ENCODE data around the gene ZNF367.

Gene ZNF367

DNA sequence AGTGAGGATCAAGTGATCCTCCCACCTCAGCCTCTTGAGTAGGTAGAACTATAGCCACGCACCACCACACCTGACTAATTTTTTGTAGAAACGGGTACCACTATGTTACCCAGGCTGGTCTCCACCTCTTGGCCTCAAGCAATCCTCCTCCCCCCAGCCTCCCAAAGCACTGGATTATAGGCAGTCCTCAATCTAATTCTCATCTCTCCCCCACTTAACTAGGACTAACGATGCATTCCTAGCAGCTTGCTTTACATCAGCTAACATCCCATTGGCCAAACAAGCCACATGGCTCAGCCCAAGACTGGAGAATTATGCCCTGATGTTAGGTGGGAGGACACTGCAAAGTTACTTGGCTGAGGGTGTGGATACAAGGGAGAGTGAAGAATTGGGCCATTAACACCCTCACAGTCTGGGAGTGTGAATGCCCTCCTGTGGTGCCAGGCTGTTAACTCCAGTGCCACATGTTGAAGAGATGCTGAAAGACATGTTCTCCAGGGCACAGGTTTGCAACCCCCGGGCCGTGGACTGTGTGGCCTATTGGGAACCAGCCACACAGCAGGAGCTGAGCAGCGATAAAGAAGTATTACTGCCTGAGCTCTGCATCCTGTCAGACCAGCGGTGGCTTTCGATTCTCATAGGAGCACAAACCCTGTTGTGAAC is 5.3 kb upstream of the ZNF367 start:
- Histone ChIP-seq H3K4me3 (ENCODE audit: low read depth, low read length, poor library complexity, severe bottlenecking) (no peak overlapping the region), H3K4me1 (ENCODE audit: insufficient read depth, low read length, severe bottlenecking) (peaks cover 19% of the 10 kb centered on the region), H3K79me2 (ENCODE audit: insufficient read depth, low read length) (no peaks in the 10 kb centered on the region), H3K27ac (ENCODE audit: low read depth, low read length, poor library complexity, severe bottlenecking) (no peak overlapping the region), H2AFZ (ENCODE audit: low read length) (no peak overlapping the region), H3K9ac (ENCODE audit: low read length) (no peak overlapping the region), H3K9me2 (ENCODE audit: low read depth, low read length) (no peaks in the 10 kb centered on the region), H3F3A (ENCODE audit: insufficient read depth, low read length) (no peaks in the 10 kb centered on the region), H3K4me2 (ENCODE audit: low read length) (no peak overlapping the region), H3K36me3 (ENCODE audit: insufficient read depth, low read length) (no peaks in the 10 kb centered on the region), H3K27me3 (ENCODE audit: insufficient read depth, low read length) (no peaks in the 10 kb centered on the region), H3K9me3 (ENCODE audit: low read length) (no peaks in the 10 kb centered on the region), H4K20me1 (ENCODE audit: insufficient read depth, low read length) (no peaks in the 10 kb centered on the region)
- TF ChIP-seq EZH2 (IDR thresholded peaks at IDR 0.05; ENCODE audit: borderline replicate concordance, low read length), result no peak
- TF ChIP-seq, protein P1, sequence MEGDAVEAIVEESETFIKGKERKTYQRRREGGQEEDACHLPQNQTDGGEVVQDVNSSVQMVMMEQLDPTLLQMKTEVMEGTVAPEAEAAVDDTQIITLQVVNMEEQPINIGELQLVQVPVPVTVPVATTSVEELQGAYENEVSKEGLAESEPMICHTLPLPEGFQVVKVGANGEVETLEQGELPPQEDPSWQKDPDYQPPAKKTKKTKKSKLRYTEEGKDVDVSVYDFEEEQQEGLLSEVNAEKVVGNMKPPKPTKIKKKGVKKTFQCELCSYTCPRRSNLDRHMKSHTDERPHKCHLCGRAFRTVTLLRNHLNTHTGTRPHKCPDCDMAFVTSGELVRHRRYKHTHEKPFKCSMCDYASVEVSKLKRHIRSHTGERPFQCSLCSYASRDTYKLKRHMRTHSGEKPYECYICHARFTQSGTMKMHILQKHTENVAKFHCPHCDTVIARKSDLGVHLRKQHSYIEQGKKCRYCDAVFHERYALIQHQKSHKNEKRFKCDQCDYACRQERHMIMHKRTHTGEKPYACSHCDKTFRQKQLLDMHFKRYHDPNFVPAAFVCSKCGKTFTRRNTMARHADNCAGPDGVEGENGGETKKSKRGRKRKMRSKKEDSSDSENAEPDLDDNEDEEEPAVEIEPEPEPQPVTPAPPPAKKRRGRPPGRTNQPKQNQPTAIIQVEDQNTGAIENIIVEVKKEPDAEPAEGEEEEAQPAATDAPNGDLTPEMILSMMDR (IDR thresholded peaks at IDR 0.05; ENCODE audit: low read length), result no peak

DNA sequence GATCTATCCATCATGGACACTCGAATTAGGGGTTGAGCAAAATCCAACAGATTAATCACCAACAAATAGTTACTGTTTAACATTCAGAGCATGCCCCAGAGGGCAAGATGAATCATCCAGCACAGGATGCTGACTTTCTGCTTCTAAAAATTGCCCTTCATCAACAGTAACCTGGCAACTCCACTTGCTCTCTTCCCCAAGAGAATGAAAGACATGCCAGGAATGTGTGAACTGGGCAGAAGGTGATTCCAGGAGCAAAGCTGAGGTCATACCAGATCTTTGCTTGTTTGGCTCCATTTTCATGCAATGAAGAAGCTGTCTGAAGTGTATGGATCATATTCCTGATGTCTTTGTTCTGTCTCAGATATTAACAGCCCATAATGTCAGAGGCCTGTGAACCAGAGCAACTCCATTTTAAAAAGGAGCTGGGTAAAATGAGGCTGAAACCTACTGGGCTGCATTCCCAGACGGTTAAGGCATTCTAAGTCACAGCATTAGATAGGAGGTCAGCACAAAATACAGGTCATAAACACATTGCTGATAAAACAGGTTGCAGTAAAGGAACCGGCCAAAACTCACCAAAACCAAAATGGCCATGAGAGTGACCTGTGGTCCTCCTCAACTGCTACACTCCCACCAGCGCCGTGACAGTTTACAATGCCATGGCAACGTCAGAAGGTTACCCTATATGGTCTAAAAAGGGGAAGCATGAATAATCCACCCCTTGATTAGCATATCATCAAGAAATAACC is 2.5 kb upstream of the ZNF367 start:
- peaks cover 12% of the 10 kb centered on the region for H3K36me3 ChIP-seq (ENCODE audit: insufficient read depth, low read length)
- H3F3A ChIP-seq (ENCODE audit: insufficient read depth, low read length), result no peaks in the 10 kb centered on the region
- no peaks in the 10 kb centered on the region for H4K20me1 ChIP-seq (ENCODE audit: insufficient read depth, low read length)
- peaks cover 31% of the 10 kb centered on the region for H3K4me1 ChIP-seq (ENCODE audit: insufficient read depth, low read length, severe bottlenecking)
- no peaks in the 10 kb centered on the region for H3K27me3 ChIP-seq (ENCODE audit: insufficient read depth, low read length)
- no peak for TF ChIP-seq EZH2 (IDR thresholded peaks at IDR 0.05; ENCODE audit: borderline replicate concordance, low read length)
- TF ChIP-seq, protein P1 (IDR thresholded peaks at IDR 0.05; ENCODE audit: low read length), result no peak
- peak overlapping the region; percentile 71 for H3K9ac ChIP-seq (ENCODE audit: low read length)
- H3K79me2 ChIP-seq (ENCODE audit: insufficient read depth, low read length), result peaks cover 14% of the 10 kb centered on the region
- peak overlapping the region; percentile 4; the same call in 1 of the 2 replicates for H2AFZ ChIP-seq (ENCODE audit: low read length)
- peak overlapping the region; percentile 69 for H3K4me2 ChIP-seq (ENCODE audit: low read length)
- H3K9me2 ChIP-seq (ENCODE audit: low read depth, low read length), result no peaks in the 10 kb centered on the region
- peak overlapping the region; percentile 85 for H3K27ac ChIP-seq (ENCODE audit: low read depth, low read length, poor library complexity, severe bottlenecking)
- peak overlapping the region; percentile 95 for H3K4me3 ChIP-seq (ENCODE audit: low read depth, low read length, poor library complexity, severe bottlenecking)
- H3K9me3 ChIP-seq (ENCODE audit: low read length), result no peaks in the 10 kb centered on the region

DNA sequence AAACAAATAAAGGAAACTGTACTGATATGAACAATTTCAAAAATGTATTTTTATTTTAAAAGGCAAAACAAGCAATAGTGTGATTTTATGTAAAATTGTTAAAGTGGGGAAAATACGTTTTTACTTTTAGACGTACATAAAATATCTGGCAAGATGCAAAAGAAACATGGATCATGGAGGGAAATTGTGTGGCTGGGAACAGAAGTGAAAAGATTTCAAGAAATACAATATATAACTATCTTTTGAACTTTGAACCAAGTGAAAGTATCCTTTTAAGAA is 1.5 kb upstream of the ZNF367 start:
- Histone ChIP-seq H3K27me3 (ENCODE audit: insufficient read depth, low read length) (no peaks in the 10 kb centered on the region), H3K9me3 (ENCODE audit: low read length) (no peaks in the 10 kb centered on the region), H3K36me3 (ENCODE audit: insufficient read depth, low read length) (peaks cover 14% of the 10 kb centered on the region), H3K27ac (ENCODE audit: low read depth, low read length, poor library complexity, severe bottlenecking) (peak overlapping the region; percentile 85), H3K4me2 (ENCODE audit: low read length) (peak overlapping the region; percentile 69), H4K20me1 (ENCODE audit: insufficient read depth, low read length) (no peaks in the 10 kb centered on the region), H3K4me1 (ENCODE audit: insufficient read depth, low read length, severe bottlenecking) (peaks cover 37% of the 10 kb centered on the region), H3F3A (ENCODE audit: insufficient read depth, low read length) (no peaks in the 10 kb centered on the region), H2AFZ (ENCODE audit: low read length) (peak overlapping the region; percentile 4; the same call in 1 of the 2 replicates), H3K79me2 (ENCODE audit: insufficient read depth, low read length) (peaks cover 24% of the 10 kb centered on the region), H3K9me2 (ENCODE audit: low read depth, low read length) (no peaks in the 10 kb centered on the region), H3K4me3 (ENCODE audit: low read depth, low read length, poor library complexity, severe bottlenecking) (peak overlapping the region; percentile 95), H3K9ac (ENCODE audit: low read length) (peak overlapping the region; percentile 71)
- TF ChIP-seq, protein P1 (IDR thresholded peaks at IDR 0.05; ENCODE audit: low read length), result no peak
- no peak for TF ChIP-seq EZH2 (IDR thresholded peaks at IDR 0.05; ENCODE audit: borderline replicate concordance, low read length)

All from OCI-LY1 (cell line).